Thymus (tissue), 11 donors: ENCODE measurements around the gene REL. TPM values are rescaled to one million over a fixed set of nuclear protein-coding genes. Genes with fewer than 3 reads are reported as not detected.

Source experiments
- DNase-seq, 9 donors: peaks; one replicate each; pipeline ENCODE4 v3.0.0-alpha.2; 2013; ENCODE audit warnings: low spot score in 9 of 9, low read depth in 6 of 9, missing footprints in 1 of 9
- H3K27ac ChIP-seq, 2 donors: one replicate each; pipeline ENCODE4 v1.5.1; 2013; ENCODE audit warnings: control low read depth in 1 of 2, low read depth in 1 of 2, low read length in 1 of 2, mild to moderate bottlenecking in 1 of 2, moderate library complexity in 1 of 2
- H3K27me3 ChIP-seq, 2 donors: one replicate each; pipeline ENCODE4 v1.5.1; 2013; ENCODE audit warnings: low read length in 1 of 2; ENCODE audit not compliant: control insufficient read depth in 2 of 2, insufficient read depth in 1 of 2
- H3K36me3 ChIP-seq, 2 donors: one replicate each; pipeline ENCODE4 v1.5.1; 2013; ENCODE audit warnings: low read length in 1 of 2, mild to moderate bottlenecking in 1 of 2, moderate library complexity in 1 of 2; ENCODE audit not compliant: control insufficient read depth in 2 of 2, insufficient read depth in 2 of 2
- H3K4me1 ChIP-seq, 2 donors: one replicate each; pipeline ENCODE4 v1.5.1; 2013; ENCODE audit warnings: low read length in 2 of 2; ENCODE audit not compliant: control insufficient read depth in 2 of 2, insufficient read depth in 2 of 2
- H3K4me3 ChIP-seq, 2 donors: one replicate each; pipeline ENCODE4 v1.5.1; 2013; ENCODE audit warnings: low read length in 2 of 2, control low read depth in 1 of 2, mild to moderate bottlenecking in 1 of 2
- H3K9me3 ChIP-seq, 2 donors: one replicate each; pipeline ENCODE4 v1.5.1; 2013; ENCODE audit warnings: low read length in 1 of 2, mild to moderate bottlenecking in 1 of 2; ENCODE audit not compliant: control insufficient read depth in 2 of 2, insufficient read depth in 1 of 2
- WGBS: extraction: QIAGEN DNeasy Blood & Tissue Kit; methylation state at CpG from one replicate; pipeline ENCODE4 v1.1.7; 2013; 5-methylcytosine and 5-hydroxymethylcytosine counted together
- polyA plus RNA-seq: library from polyadenylated mRNA; stranded (reverse); fragments of 200-250 nt; gene quantifications from one replicate; pipeline ENCODE4 v1.2.3, GENCODE V29; 2013
- total RNA-seq: library from RNA; stranded (reverse); fragments of 120-200 nt; gene quantifications from one replicate; pipeline ENCODE4 v1.2.4, GENCODE V29; 2013
- donor health status: healthy.

REL gene
- total and polyA plus RNA-seq, 2 donors, result 3.1 to 10.6 TPM

DNA sequence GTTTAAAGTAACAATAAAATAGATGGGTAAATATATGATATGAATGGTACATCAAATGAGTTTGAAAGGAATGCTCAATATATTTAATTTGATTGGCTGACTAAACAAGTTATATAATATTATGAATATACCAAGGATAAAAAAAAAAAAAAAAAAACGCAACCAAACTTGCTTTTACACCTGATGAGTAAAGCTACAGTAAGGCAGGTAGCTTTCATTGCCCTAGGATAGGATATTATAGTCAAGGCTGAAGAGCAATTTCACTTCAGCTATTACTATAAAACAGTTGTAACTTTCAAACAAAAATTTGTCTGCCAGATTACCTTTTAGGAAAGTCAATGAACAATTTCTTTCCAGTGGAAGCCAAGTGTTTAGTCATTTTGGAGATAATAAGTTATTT, 79.3 kb downstream of the REL start:
- WGBS, result 97% methylated on average over 1 of the region's 1 CpG

DNA sequence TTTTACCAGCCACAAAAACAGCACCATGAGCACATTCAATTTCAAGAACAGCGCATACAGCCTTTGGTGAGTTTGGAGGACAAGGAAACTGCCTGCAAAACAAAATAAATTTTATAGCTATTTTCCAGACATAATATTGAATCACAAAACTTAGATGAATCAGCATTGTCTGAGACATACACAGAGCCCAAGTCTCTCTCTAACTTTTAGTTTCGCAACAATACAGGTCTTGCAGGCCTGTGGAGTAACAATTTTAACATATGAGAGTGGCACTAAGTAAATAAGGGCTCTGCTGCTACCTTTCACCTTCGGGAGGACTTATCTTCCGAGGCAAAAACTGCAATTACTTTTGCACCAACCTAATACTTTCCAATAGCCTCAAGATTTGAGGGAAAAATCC, 80.1 kb downstream of the REL start:
- 97% methylated on average over 4 of the region's 4 CpGs for WGBS
- no peak for DNase-seq

More for the DNA sequence above, 79.3 kb downstream of the REL start:
- Histone ChIP-seq H3K27ac (no peak overlapping the region), H3K4me1 (peaks cover 0 to 2% of the 10 kb centered on the region in 2 donors), H3K27me3 (no peaks in the 10 kb centered on the region), H3K9me3 (no peaks in the 10 kb centered on the region), H3K4me3 (no peak overlapping the region), H3K36me3 (peaks cover 0 to 2% of the 10 kb centered on the region in 2 donors)
- no peak for DNase-seq

DNA sequence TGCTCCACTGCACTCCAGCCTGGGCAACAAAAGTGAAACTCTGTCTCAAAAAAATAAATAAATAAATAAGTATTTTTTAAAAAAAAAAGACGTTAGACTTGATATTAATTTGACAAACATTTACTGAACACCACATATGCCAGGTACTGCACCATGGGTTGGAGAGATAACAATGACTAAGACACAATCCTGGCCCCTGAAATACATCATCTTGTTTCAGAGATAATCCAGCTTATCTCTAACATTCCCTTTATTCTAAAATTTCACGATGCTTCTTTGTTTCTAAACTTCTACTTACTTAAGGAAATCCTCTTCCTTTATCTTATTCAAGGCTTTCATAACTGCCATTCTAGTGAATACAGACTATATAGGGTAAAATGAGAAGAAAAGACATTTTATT, 81.2 kb downstream of the REL start:
- no peaks in the 10 kb centered on the region for H3K9me3 ChIP-seq
- H3K27me3 ChIP-seq, result no peaks in the 10 kb centered on the region
- WGBS, result 94% methylated on average over 2 of the region's 2 CpGs
- DNase-seq, result no peak
- peaks cover 0 to 2% of the 10 kb centered on the region in 2 donors for H3K4me1 ChIP-seq
- H3K4me3 ChIP-seq, result no peak overlapping the region
- H3K36me3 ChIP-seq, result peaks cover 0 to 2% of the 10 kb centered on the region in 2 donors
- H3K27ac ChIP-seq, result no peak overlapping the region

More for the DNA sequence above, 80.1 kb downstream of the REL start:
- Histone ChIP-seq H3K9me3 (no peaks in the 10 kb centered on the region), H3K4me1 (peaks cover 0 to 2% of the 10 kb centered on the region in 2 donors), H3K4me3 (no peak overlapping the region), H3K27me3 (no peaks in the 10 kb centered on the region), H3K36me3 (peaks cover 0 to 2% of the 10 kb centered on the region in 2 donors), H3K27ac (no peak overlapping the region)

DNA sequence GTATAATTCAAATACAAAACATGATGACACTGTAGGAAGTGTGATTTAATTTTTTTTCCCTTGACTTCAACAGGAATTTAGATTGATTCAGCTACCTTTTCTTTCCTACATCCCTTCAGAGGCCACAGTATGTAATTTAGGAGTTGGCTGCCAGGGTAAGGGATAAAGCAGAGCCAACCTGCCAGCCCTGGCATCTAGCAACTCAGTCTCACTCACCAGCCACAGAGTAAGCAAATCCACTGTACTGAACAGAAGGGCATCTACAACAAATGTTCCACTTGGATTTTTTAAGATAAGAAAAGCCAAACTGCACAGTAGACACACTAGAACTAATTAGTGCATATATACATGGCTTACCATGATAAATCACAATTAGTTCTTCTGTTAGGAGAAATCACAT, 81.8 kb downstream of the REL start:
- no peak for DNase-seq
- H3K4me1 ChIP-seq, result peaks cover 0 to 2% of the 10 kb centered on the region in 2 donors

DNA sequence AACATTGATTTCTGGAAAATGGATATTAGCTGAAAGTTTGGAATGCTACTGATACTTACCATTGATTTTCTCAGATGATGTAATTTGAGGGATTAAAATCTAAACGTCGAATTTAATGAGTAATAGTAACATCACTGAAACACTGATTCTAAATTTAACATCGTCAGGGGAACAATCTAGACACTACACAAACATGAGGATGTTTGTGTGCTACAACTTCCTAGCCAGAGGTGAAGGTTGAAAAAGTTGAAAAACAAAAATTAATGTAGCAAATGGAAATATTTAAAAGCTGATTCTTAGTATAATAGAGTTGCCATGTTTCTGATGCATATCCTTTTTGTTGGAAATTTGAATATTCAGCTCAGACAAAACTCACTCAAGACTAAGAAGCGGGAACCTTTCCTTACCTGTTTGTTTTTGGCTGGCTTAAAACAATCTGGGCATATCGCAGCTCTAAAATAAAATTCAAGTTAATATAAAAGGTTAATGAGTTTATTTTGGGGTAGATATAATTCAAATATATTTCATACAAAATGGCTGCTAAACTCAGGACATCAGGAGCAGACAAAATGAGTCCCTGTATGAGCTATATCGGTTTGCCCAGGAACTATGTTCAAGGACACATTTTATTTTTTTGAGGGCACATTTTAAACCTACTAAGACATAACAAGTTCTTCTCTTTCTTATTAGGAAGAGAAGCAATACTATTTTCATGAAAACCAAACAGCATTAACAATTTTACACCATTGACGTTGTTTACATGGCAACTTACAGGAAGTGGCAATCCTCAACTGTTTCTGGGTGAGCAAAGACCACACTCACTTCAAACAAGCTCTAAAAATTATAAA, 83.5 kb downstream of the REL start:
- H3K4me3 ChIP-seq, result no peak overlapping the region
- H3K27me3 ChIP-seq, result no peaks in the 10 kb centered on the region
- peaks cover 0 to 2% of the 10 kb centered on the region in 2 donors for H3K36me3 ChIP-seq
- no peaks in the 10 kb centered on the region for H3K4me1 ChIP-seq
- 84% methylated on average over 7 of the region's 7 CpGs for WGBS
- peak; percentile 9 to 77 (median 45) for DNase-seq
- no peaks in the 10 kb centered on the region for H3K9me3 ChIP-seq
- peak overlapping the region in 1 of 2 donors; percentile 20 for H3K27ac ChIP-seq

More for the DNA sequence above, 81.8 kb downstream of the REL start:
- Histone ChIP-seq H3K9me3 (no peaks in the 10 kb centered on the region), H3K27me3 (no peaks in the 10 kb centered on the region), H3K36me3 (peaks cover 0 to 2% of the 10 kb centered on the region in 2 donors), H3K27ac (no peak overlapping the region), H3K4me3 (no peak overlapping the region)

DNA sequence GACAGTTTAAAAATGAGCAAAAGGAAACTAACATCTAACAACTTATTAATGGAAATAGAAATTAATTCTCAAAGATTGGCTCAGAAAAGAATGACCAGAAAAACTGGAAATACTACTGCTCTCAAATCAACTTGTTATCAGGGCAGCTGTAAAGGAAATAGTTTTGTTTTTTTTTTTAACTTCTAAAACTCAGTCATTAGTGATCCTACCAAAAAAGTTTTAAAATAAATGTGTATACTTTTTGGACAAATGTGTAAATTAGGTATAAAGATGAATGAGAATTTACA, 84.1 kb downstream of the REL start:
- Histone ChIP-seq H3K27ac (peak overlapping the region in 1 of 2 donors; percentile 20), H3K9me3 (no peaks in the 10 kb centered on the region), H3K36me3 (peaks cover 0 to 2% of the 10 kb centered on the region in 2 donors), H3K4me1 (no peaks in the 10 kb centered on the region), H3K27me3 (no peaks in the 10 kb centered on the region), H3K4me3 (no peak overlapping the region)
- DNase-seq, result no peak

DNA sequence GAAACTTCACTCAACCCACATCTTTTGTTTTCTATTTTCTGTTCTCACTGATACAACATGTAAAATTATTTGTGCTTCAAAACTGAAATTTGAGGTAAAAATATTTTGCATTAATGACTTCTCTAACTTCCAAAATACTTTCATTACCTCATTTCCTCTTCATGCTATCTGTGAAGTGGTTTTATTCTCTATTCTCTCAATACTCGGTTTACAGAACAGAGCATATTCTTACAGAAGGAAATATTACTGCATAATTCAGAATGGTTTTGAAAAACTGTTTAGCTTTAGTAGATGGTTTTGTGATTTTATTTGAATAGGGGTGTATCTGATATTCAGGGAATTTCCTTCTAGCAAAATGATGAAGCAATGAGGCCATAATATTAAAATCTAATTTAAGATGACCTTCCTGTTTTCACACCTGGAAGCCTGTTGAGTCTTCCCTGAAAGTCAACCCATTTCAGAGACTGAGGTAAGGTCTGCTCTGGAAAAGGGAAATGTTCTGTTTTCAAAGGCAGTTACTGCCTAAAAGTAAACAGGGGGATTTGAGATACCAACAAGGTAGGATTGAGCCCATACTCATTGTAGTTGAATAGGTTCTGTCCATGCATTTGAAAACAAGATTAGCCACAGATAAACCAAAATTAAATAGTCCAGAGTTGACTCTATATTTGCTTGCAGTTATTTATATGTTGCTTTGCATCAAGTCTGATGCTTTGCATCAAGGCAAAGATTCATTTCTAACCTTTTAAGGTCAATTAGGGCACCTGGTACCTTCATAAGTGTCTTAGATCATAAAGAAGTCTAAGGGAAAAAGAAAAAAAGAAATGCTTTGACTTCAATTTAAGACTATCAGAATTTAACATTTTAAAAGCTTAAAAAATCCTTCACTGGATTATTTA, 85.4 kb downstream of the REL start:
- no peaks in the 10 kb centered on the region for H3K9me3 ChIP-seq
- no peaks in the 10 kb centered on the region for H3K4me1 ChIP-seq
- no peaks in the 10 kb centered on the region for H3K27me3 ChIP-seq
- peaks cover 0 to 2% of the 10 kb centered on the region in 2 donors for H3K36me3 ChIP-seq
- H3K4me3 ChIP-seq, result no peak overlapping the region
- H3K27ac ChIP-seq, result no peak overlapping the region
- DNase-seq, result peak in 1 of 9 donors; percentile 23
- WGBS, result 6% methylated on average over 1 of the region's 1 CpG

DNA sequence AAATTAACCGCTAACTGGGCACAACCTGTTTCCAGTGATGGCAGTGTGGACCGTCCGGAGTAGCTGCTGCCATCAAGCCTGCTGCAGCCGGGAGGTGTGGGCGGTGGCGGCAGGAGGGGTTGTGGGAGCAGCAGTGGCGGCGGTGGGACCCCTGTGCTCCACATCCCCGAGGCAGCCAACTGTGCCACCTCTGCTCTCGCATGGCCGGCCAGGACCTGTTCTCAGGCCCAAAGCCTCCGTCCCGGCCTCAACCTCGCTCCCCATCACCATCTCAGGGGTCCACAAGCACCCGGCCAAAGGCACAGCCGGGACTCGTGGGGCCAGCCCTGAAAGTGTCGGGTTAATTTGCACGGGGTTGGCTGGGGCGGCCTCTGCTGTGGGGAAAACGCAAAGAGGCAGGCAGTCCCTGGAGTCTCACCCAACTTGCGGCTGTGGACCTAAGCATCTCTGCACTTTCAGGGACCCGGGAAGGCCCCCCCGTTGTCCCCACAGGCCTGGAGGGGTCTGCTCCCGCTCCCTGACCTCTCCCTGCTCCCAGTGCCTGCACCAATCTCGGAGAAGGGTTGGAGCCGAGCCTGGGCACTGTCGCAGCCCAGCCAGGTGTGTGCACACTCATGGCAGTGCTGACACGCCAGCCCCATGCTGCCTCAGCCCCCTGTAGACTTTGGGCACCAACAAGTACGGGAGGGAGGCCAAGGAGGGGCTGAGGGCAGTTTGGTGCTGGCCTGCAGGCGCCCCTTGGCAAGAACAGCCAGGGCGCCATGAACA, 91.7 kb downstream of the REL start:
- Histone ChIP-seq H3K27ac (no peak overlapping the region), H3K27me3 (no peaks in the 10 kb centered on the region), H3K4me3 (no peak overlapping the region), H3K9me3 (no peaks in the 10 kb centered on the region), H3K4me1 (no peaks in the 10 kb centered on the region), H3K36me3 (no peaks in the 10 kb centered on the region)
- DNase-seq, result no peak
- 98% methylated on average over 32 of the region's 32 CpGs for WGBS
